ENCODE measurements around the gene TGFBR2.

TGFBR2 gene

GRCh38 chr3:30696403-30696819 lies 90.0 kb downstream of the TGFBR2 start:
- no peak overlapping the region for H3K4me3 ChIP-seq (ENCODE audit: low read depth, low read length)
- no peak for DNase-seq (ENCODE audit: low read depth)
- TF ChIP-seq, protein P1, sequence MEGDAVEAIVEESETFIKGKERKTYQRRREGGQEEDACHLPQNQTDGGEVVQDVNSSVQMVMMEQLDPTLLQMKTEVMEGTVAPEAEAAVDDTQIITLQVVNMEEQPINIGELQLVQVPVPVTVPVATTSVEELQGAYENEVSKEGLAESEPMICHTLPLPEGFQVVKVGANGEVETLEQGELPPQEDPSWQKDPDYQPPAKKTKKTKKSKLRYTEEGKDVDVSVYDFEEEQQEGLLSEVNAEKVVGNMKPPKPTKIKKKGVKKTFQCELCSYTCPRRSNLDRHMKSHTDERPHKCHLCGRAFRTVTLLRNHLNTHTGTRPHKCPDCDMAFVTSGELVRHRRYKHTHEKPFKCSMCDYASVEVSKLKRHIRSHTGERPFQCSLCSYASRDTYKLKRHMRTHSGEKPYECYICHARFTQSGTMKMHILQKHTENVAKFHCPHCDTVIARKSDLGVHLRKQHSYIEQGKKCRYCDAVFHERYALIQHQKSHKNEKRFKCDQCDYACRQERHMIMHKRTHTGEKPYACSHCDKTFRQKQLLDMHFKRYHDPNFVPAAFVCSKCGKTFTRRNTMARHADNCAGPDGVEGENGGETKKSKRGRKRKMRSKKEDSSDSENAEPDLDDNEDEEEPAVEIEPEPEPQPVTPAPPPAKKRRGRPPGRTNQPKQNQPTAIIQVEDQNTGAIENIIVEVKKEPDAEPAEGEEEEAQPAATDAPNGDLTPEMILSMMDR (IDR thresholded peaks at IDR 0.05; ENCODE audit: low read depth, low read length, missing control alignments): no peak
- in situ Hi-C loops (cut with HindIII; ENCODE audit: low sequenced_read_pairs): no loop called here

DNA sequence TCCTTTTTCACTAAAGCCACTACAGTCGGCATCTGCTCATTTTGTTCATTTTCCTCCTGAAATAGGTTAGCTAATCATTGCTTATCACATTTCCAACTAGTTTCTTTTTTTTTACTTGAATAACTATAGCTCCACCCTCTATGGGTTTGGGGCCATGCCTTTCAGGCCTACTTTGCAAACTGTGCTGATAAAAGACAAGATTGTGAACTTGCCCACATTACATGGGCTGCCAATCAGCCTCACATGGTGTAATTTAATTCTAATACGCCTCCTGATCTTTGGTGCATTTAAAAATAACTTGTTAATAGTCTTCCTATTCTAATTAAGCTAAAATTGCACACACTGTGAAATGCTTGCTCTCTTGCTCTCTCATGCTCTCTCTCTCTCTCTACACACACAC lies 90.5 kb downstream of the TGFBR2 start:
- TF ChIP-seq, protein P1 (IDR thresholded peaks at IDR 0.05; ENCODE audit: low read depth, low read length, missing control alignments): no peak
- in situ Hi-C loops (cut with HindIII; ENCODE audit: low sequenced_read_pairs): no loop called here
- no peak overlapping the region for H3K4me3 ChIP-seq (ENCODE audit: low read depth, low read length)
- DNase-seq (ENCODE audit: low read depth): no peak

DNA sequence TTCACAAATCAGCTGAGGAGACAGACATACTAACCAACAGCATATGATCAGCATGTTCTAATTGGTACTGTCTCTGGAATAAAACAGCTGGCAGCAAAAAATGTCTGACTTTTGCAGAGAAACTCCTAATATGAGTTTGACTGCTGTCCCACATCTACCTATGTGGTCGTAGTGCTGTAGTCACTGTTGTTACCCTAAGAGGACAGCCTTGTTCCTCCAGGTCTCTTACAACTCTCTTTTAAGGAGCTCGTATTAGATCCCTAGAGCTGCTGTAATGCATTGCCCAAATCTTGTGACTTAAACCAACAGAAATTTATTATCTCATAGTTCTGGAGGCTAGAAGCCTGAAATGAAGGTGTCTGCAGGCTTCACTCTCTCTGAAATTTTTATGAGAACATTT lies 92.1 kb downstream of the TGFBR2 start:
- in situ Hi-C loops (cut with HindIII; ENCODE audit: low sequenced_read_pairs): no loop called here
- no peak for DNase-seq (ENCODE audit: low read depth)
- H3K4me3 ChIP-seq (ENCODE audit: low read depth, low read length): no peak overlapping the region
- TF ChIP-seq, protein P1 (IDR thresholded peaks at IDR 0.05; ENCODE audit: low read depth, low read length, missing control alignments): no peak

DNA sequence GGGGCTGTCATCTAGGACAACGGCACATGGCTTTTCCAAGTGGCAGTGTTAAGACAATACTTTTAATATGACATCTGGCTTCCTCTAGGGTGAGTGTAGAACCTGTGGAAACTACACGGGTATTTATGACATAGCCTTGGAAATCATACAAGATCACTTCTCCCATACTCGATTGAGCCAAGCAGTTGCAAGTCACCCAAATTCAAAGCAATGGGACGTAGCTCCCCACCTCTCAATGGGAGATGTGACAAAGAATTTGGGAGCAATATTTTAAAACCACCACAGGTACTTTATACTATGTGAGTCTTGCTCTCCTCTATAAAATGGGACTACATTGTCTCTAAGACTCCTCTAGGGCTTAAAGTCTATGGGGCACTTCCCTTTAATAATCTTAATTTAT lies 93.5 kb downstream of the TGFBR2 start:
- in situ Hi-C loops (cut with HindIII; ENCODE audit: low sequenced_read_pairs): loop anchor here (25.0 kb wide), 1 partner anchor 663 kb away; no protein-coding TSS in a partner anchor
- TF ChIP-seq, protein P1 (IDR thresholded peaks at IDR 0.05; ENCODE audit: low read depth, low read length, missing control alignments): no peak
- DNase-seq (ENCODE audit: low read depth): no peak
- no peak overlapping the region for H3K4me3 ChIP-seq (ENCODE audit: low read depth, low read length)

- no peak overlapping the region for H3K4me3 ChIP-seq (ENCODE audit: low read depth, low read length)
- TF ChIP-seq, protein P1 (IDR thresholded peaks at IDR 0.05; ENCODE audit: low read depth, low read length, missing control alignments): no peak
- no peak for DNase-seq (ENCODE audit: low read depth)
- in situ Hi-C loops (cut with HindIII; ENCODE audit: low sequenced_read_pairs): loop anchor here (25.0 kb wide), 1 partner anchor 664 kb away; no protein-coding TSS in a partner anchor
Observed at GRCh38 chr3:30700702-30701321, 94.4 kb downstream of the TGFBR2 start.

GRCh38 chr3:30702038-30702827 lies 95.8 kb downstream of the TGFBR2 start:
- in situ Hi-C loops (cut with HindIII; ENCODE audit: low sequenced_read_pairs): loop anchor here (25.0 kb wide), 1 partner anchor 665 kb away; no protein-coding TSS in a partner anchor
- DNase-seq (ENCODE audit: low read depth): no peak
- no peak overlapping the region for H3K4me3 ChIP-seq (ENCODE audit: low read depth, low read length)
- TF ChIP-seq, protein P1 (IDR thresholded peaks at IDR 0.05; ENCODE audit: low read depth, low read length, missing control alignments): no peak
